Measurements from ENCODE around the gene ABCG1. TPM values are rescaled to one million over a fixed set of nuclear protein-coding genes. Genes with fewer than 3 reads are reported as not detected.
A peak's percentile ranks its signal among the peaks of the same experiment; 100 is the strongest.

ABCG1 gene
- total RNA-seq, 1 donor from 2014 or later: 39.5 TPM

DNA sequence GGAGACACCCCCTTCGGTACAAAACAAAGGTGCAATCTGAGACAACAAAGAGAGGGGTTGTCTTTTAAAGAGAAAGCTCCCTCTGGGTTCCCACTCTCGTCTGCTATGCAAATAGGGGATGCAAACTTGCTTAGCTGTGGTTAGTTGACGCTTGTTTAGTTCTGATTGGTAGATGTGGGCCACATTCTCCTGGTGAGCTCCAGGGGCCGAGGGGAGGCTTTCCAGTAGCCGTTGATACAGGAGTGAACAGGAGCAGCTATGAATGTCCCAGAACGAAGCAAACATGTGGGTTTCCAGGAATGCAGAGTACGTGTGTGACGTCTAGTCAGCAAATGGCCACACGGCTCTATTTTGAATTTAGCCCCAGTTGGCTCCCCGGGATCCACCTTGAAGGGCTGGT lies 117.1 kb downstream of the ABCG1 start:
- H3K36me3 ChIP-seq: no peaks in the 10 kb centered on the region
- intact Hi-C loops (cut with DNase I): no loop called here
- no peaks in the 10 kb centered on the region for H3K27me3 ChIP-seq
- peaks cover 0 to 5% of the 10 kb centered on the region in 2 donors for H3K9me3 ChIP-seq
- no peak for TF ChIP-seq CTCF (IDR thresholded peaks at IDR 0.05)
- H3K4me1 ChIP-seq: no peaks in the 10 kb centered on the region
- no peak overlapping the region for H3K4me3 ChIP-seq
- no peak for DNase-seq (ENCODE audit: low spot score in 2 of 2)
- no peak overlapping the region for H3K27ac ChIP-seq

GRCh38 chr21:42337276-42337675 lies 118.3 kb downstream of the ABCG1 start:
- TF ChIP-seq CTCF (IDR thresholded peaks at IDR 0.05): no peak
- Histone ChIP-seq H3K4me3 (no peak overlapping the region), H3K4me1 (no peaks in the 10 kb centered on the region), H3K9me3 (peaks cover 0 to 1% of the 10 kb centered on the region in 2 donors), H3K36me3 (no peaks in the 10 kb centered on the region), H3K27ac (no peak overlapping the region), H3K27me3 (no peaks in the 10 kb centered on the region)
- DNase-seq (ENCODE audit: low spot score in 2 of 2): no peak
- intact Hi-C loops (cut with DNase I): no loop called here

DNA sequence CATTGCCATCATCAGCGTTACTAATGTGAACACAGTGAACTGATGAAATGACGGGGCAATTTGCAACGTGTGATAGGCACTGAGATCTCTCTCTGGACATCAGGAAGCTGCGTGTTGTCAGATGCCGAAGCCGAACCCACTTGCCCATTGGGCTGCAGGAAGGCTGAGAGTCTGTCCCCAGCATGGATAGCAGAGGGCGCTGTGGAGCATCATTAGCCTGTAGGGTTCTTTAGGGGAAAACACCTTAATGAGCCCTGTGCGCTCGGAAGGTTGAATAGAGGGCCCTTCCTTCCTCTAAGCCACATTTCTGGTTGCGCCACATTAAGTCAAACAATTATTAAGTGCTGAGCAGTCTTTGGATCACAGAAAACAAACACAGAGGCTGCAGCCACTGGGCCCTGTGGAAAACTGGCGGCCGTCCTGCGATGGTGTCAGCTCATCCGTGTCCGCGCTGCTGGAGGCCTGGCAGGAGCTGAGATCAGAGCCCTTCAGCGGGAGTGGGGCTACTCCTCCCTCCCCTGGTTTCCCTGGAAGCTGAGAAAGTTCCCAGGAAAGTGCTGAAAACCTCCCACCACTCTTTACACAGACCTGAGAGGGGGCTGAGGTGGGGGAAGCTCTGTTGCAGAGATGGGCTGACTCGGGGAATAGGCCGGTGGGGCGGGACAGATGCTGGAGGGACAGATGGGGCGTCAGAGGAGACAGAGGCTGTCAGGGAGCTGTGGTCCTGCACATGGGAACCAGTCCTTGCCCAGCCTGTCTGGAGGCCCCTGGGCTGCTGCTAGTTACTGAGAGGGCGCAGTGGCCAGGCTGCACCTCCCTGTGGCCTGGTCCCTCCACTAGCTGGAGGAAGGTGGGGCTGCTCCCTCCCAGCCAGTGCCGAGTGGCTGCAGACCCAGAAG lies 119.1 kb downstream of the ABCG1 start:
- Histone ChIP-seq H3K9me3 (no peaks in the 10 kb centered on the region), H3K36me3 (no peaks in the 10 kb centered on the region), H3K4me1 (no peaks in the 10 kb centered on the region), H3K4me3 (no peak overlapping the region), H3K27me3 (no peaks in the 10 kb centered on the region), H3K27ac (no peak overlapping the region)
- intact Hi-C loops (cut with DNase I): no loop called here
- DNase-seq (ENCODE audit: low spot score in 2 of 2): peak in 1 of 2 donors; percentile 73
- peak; percentile 9 to 34 (median 13) for TF ChIP-seq CTCF (IDR thresholded peaks at IDR 0.05)

GRCh38 chr21:42338729-42339715 lies 120.1 kb downstream of the ABCG1 start:
- Histone ChIP-seq H3K27me3 (no peaks in the 10 kb centered on the region), H3K36me3 (no peaks in the 10 kb centered on the region), H3K4me1 (no peaks in the 10 kb centered on the region), H3K27ac (no peak overlapping the region), H3K4me3 (no peak overlapping the region), H3K9me3 (no peaks in the 10 kb centered on the region)
- intact Hi-C loops (cut with DNase I): no loop called here
- TF ChIP-seq CTCF (IDR thresholded peaks at IDR 0.05): no peak
- no peak for DNase-seq (ENCODE audit: low spot score in 2 of 2)

- Histone ChIP-seq H3K36me3 (no peaks in the 10 kb centered on the region), H3K4me3 (no peak overlapping the region), H3K9me3 (no peaks in the 10 kb centered on the region), H3K27ac (no peak overlapping the region), H3K4me1 (no peaks in the 10 kb centered on the region), H3K27me3 (no peaks in the 10 kb centered on the region)
- DNase-seq (ENCODE audit: low spot score in 2 of 2): no peak
- TF ChIP-seq CTCF (IDR thresholded peaks at IDR 0.05): no peak
- intact Hi-C loops (cut with DNase I): no loop called here
Observed at GRCh38 chr21:42340187-42341050, 121.5 kb downstream of the ABCG1 start.
